GM04504 (cell line): Measurements from ENCODE around the gene LCE2C.
A peak's percentile ranks its signal among the peaks of the same experiment; 100 is the strongest.
"Not testable (repeated sequence)": the region's sequence is repeated elsewhere in the genome, so short reads cannot be mapped to it uniquely, and the experiment has no call there.

ENCODE experiments used
- DNase-seq: peaks from one replicate; pipeline ENCODE4 v3.0.0-alpha.2; 2012; ENCODE audit warnings: low read depth

Gene LCE2C, protein sequence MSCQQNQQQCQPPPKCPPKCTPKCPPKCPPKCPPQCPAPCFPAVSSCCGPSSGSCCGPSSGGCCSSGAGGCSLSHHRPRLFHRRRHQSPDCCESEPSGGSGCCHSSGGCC

DNA sequence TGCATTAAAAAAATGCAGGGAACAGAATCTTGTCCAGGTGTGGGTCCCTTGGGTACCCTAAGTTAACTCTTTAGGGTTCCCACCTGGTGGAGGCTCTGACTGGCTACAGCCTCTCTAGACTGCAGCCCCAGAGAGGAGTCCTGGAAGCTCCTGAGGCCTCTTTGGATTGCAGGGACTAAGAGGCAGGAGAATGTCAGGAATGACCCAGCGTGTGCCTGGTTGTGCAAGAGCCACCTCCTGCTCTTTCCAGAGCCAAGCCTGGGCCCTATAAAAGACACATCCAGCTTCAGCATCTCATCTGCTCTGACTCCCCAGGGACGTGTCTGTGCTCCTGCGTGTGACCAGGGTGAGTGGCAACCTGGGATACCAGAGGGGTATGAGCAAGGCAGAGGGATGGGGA is at the start of gene LCE2C:
Gene LCE2C (plus strand): TSS at position 297 of the 400 bp plus-strand sequence. CDS start 737 bp downstream, outside the sequence.
- not testable (repeated sequence) for DNase-seq

DNA sequence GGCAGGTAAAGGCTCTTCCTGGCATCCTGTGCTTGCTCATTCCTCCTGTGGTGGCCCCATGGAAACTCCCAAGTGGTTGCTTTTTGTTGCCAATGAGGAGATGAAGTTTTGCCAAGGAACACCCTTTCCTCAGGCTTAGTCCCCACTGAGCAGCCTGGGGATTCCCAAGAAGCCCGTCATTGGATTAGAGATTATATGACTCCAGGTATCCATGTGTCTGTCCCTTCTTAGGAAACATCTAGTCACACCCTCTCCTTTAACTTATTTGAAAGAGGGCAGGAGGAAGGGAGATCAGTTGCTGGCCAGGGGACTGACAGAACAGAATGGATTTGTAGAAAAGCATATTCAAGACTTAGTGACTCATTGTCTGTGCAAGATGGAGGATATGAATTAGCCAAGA is 48.3 kb upstream of the LCE2C start:
- DNase-seq = no peak

DNA sequence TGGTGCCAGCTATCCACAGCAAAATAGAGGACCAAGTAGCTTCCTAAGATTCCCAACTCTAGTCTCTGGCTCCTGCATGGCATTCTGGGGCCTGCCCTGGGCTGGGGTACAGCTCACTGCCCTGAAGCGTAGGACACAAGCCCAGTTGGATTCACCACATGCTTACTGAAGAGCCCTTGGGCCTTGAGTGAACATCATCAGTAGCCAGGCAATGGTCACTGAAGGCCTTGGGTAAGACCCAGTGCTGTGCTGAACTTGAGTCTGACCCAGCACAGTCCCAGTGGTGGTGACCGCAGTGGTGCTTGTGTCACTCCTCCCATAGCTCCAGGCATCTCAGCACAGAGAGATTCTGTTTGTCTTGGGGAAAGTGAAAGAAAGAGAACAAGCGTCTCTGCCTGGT is 44.5 kb upstream of the LCE2C start:
- DNase-seq = no peak

DNA sequence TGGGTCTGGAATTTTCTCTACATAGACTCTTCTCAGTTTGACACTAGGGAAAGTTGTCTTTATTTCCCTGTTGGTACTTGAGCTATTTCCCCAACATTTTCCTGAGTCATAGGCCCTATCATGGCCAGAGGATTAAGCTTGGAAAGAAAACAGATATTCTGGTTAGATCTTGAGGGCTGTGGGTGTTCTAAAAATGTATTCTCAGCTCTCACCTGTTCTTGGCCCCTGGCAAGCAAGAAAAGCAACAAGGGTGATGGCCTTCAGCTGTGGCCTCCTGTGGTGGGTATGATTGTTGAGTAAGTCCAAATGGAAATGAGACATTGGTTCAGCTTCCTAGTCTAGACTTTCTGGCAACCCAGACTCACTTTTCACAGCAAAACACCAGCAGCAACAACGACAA is 34.7 kb upstream of the LCE2C start:
- DNase-seq = no peak

DNA sequence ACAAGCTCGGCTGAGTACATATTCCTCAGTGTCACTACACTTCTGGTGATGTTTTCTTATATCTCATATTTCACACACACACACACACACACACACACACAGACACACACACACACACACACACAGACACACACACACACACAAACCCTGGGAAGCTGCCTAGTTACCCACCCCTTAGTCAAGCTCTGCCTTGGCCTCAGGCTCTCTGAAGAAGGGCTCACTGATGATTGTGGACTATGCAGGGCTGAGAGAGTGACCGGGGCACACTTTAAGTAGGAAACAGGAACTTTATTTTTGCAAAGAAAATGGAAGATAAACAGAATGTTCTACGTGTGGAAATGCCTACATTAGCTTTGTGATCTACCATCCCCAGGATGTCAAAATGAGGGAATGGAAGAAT is 31.1 kb upstream of the LCE2C start:
- no peak for DNase-seq

DNA sequence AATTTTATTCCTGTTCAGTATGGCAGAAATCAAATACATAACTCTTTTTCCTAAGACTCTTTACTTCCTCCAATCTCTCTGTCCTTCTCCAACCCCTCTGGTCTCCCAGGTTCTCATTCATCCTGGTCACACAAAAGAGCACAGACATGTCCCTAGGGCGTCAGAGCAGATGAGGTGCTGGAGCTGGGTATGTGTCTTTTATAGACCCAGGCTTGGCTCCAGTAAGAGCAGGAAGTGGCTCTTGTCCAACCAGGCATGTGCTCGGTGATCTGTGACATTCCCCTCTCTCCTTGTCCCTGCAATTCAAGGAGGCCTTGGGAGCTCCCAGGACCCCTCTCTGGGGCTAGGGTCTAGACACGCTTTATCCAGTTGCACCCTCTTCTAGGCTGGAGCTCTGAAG is 29.9 kb upstream of the LCE2C start:
- DNase-seq = no peak

DNA sequence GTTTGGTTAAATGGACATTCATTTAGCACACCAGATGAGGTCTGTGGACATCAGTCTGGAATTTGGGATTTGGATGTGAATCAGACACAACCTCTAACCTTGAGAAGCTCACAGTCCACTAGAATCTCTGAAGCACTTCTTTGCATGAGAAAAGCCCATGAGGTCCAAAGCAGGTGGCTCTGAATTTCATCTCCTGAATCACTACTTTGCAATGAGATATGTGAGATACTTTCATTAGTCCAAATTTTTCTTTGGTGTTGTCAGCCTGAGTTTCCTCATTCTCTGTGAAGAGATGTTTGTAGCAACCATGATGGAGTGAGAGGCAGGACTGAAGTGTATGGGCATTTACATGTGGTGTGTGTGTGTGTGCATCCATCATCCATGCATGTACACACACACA is 28.4 kb upstream of the LCE2C start:
- no peak for DNase-seq

DNA sequence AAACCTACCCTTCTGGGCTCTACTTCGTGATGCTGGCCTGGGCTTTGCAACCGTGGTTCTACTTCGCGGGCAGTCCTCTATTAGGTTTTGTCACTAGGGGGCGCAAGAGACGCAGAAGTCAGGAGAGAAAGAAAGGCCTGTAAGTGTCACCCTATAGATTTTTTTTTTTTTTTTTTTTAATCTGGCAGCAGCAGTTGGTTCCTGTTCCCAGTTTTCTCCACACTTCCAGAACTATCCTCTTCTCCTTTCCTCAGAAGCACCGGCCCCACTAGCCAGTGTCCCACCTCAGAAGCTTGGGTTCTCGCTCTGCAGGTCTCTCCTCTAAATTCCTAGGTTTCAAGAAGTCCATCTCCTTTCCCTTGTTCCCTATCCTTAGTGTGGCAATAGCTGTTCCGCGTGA is 21.0 kb upstream of the LCE2C start:
- peak; percentile 3 for DNase-seq

DNA sequence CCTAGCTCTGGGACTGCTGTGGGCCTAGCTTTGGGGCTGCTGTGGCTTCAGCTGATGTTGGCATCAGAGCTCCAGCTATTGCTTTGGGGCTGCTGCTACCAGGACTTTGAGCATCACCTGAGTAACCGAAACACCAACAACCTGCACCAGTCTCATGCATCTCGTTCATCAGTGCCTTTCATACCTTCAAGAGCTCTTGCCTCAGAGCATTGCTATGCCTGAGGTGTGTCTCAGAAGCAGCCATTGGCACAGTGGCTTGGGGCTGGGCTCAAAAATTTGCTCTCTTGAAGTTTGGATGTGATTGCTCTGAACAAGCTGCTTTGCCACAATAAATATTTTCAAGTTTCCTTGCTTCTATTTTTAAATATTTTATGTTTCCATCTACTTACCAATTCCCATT is 18.6 kb upstream of the LCE2C start:
- no peak for DNase-seq

DNA sequence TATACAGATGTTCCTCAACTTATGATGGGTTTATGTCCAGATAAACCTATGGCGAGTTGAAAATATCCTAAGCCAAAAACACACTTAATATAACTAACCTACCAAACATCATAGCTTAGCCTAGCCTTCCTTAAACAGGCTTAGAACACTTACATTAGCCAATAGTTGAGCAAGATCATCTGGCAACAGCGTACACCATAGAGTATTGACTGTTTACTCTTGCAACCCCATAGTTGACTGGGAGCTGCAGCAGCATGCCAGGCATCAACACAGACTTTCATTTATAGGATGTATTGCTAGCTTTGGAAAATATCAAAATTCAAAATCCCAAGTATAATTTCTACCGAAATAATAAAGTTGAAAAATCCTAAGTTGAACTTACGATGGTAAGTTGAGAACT is 17.4 kb upstream of the LCE2C start:
- no peak for DNase-seq

DNA sequence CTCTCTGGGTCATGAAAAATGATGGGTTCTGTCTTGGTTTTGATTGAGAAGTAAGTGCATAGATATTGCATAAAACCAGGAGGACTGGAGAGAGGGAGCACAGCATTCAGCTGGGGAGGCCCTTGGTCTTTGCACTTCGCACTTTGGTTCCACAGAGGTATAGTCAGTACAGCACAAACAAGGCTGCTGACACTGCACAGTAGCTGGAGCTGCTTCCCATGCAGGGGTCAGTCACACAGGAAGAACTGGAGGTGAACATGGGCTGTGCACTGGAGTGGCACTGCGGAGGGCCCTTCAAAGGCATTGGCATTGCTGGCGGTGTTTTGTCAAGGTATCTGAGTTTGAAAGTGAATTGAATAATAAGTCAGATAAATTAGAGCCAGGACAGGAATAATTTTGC is 16.4 kb upstream of the LCE2C start:
- DNase-seq = no peak

DNA sequence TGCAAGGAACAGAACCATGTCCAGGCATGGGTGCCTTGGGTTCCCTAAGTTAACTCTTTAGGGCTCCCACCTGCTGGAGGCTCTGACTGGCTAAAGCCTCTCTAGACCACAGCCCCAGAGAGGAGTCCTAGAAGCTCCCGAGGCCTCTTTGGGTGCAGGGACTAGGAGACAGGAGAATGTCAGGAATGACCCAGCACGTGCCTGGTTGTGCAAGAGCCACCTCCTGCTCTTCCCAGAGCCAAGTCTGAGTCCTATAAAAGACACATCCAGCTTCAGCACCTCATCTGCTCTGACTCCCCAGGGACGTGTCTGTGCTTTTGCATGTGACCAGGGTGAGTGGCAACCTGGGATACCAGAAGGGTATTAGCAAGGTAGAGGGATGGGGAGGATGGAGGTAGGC is 12.0 kb upstream of the LCE2C start, which contains the start of gene LCE2D:
Gene LCE2D (plus strand): TSS at position 283 of the 400 bp plus-strand sequence. CDS start 726 bp downstream, outside the sequence.
- DNase-seq = no peak

DNA sequence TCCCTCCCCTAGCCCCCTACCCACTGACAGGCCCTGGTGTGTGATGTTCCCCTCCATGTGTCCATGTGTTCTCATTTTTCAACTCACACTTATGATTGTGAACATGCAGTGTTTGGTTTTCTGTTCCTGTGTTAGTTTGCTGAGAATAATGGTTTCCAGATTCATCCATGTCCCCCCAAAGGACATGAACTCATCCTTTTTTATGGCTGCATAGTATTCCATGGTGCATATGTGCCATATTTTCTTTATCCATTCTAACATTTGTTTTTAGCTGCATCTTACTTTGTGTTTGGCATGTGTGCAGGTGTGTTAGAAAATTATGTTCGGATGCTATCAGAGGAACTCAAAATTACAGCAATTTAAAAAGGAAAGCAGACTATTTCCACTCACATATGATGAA is 8.9 kb upstream of the LCE2C start:
- not testable (repeated sequence) for DNase-seq

DNA sequence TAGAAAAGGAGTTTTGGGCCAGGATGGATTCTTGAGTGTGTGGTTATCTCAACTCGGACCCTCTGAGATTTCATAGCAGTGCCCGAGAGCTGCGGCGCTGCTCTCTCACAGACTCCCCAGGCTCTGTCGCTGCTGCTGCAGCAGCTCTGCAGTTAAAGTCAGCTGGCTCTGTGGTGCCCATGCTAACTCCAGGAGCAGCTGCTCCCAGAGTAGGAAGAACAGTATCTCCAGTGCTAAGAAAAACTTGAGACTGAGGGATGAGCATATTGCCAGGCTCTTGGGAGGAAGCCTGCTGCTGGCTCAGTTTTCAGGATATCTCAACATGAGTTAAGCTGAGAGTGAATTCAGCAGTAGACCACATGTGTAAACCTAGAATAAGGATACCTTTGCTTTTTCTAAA is 7.4 kb upstream of the LCE2C start:
- no peak for DNase-seq

DNA sequence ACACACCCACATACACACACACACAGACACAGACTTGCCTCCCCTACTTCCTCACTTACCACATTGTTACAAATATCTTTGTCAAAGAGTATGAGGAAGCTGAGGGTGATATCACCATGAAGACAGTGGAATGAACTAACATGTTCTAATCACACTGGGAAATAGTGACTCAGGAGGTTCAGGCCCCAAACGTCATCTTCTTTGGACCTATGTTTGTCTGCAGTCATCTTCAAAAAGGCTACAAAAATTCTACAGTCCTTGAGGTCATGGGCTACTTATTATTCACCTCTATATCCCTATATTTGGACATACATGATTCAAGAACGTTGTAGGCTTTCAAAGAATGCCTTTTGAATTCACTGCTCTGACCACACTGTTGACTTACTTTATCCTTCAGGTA is 2.1 kb upstream of the LCE2C start:
- DNase-seq = no peak

DNA sequence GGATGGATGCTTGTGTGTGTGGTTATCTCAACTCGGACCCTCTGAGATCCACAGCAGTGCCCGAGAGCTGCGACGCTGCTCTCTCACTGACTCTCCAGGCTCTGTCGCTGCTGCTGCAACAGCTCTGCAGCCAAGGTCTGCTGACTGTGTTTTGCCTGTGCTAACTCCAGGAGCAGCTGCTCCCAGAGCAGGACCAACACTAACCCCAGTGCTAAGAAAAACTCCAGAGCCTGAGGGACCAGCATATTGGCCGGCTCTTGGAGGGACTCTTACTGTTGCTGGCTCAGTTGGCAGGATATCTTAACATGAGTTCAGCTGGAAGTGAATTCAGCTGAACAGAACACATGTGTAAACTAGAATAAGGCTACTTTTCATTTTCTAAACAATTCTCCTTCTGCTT is 4.4 kb downstream of the LCE2C start:
- DNase-seq = no peak

DNA sequence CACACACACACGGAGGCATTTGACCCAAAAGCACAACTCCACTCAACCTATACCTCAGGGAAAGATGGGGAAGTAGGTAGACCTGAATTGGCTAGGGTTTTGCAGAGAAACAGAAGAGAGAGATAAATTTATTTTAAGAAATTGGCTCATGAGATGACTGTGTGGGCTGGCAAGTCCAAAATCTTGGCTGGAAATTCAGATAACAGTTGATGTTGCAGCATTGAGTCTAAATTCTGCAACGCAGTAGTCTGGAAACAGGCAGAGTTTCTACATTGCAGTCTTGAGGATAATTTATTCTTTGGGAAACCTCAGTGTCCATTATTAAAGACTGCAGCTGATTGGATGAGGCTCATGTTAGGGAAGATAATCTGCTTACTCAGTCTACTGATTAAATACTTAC is 6.5 kb downstream of the LCE2C start:
- DNase-seq = no peak

DNA sequence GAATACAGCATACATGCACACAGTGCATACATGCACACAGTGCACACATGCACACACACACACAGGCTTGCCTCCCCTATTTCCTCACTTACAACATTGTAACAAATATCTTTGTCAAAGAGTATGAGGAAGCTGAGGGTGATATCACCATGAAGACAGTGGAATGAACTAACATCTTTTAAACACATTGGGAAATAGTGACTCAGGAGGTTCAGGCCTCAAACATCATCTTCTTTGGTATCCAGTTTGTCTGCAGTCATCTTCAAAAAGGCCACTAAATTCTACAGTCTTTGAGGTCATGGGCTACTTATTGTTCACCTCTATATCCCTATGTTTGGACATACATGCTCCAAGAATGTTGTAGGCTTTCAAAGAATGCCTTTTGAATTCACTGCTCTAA is 8.8 kb downstream of the LCE2C start:
- DNase-seq = no peak

DNA sequence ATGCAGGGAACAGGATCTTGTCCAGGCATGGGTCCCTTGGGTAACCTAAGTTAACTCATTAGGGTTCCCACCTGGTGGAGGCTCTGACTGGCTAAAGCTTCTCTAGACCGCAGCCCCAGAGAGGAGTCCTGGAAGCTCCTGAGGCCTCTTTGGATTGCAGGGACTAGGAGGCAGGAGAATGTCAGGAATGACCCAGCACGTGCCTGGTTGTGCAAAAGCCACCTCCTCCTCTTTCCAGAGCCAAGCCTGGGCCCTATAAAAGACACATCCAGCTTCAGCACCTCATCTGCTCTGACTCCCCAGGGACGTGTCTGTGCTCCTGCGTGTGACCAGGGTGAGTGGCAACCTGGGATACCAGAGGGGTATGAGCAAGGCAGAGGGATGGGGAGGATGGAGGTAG is 10.7 kb downstream of the LCE2C start, which contains the start of gene LCE2B:
Gene LCE2B (plus strand): TSS at position 301 of the 400 bp plus-strand sequence. CDS start 721 bp downstream, outside the sequence.
- DNase-seq = not testable (repeated sequence)

DNA sequence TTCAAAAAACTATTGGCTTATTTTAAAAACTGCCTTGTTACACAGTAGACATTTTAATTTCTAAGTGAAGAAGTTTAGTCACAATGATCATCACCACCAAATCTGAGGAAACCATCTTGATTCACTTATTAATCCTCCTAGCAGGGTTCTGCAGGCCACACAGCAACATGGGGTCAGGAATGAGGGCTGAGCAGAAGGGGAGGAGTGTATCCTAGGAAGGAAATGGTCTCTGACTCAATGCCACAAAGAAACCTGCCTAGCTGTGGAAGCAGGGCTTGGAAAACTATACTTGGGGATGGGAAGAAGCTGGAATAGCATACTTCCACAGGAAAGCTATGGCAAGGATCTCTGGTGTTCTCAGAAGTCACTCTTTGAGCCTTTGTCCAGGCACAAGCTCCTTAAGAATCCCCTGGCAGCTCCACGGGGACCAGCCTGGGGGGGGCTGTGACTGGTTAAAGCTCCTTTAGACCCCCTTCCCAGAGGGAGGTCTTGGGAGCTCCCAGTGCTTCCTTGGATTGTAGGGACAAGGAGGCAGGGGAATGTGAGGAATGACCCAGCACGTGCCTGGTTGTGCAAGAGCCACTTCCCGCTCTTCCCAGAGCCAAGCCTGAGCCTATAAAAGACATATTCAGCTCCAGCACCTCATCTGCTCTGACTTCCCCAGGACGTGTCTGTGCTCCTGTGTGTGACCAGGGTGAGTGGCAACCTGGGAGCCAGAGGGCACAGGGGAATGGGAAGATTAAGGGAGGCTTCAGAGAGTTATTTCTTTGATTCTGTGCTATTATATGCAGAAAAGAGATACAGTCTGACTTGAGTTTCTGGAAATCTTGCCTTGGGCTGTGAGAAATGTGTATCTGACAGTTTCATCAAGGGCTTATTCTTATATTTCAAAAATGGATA is 22.9 kb downstream of the LCE2C start, which contains the start of gene LCE2A:
Gene LCE2A (plus strand): TSS at position 645 of the 900 bp plus-strand sequence. CDS start 557 bp downstream, outside the sequence.
- no peak for DNase-seq

DNA sequence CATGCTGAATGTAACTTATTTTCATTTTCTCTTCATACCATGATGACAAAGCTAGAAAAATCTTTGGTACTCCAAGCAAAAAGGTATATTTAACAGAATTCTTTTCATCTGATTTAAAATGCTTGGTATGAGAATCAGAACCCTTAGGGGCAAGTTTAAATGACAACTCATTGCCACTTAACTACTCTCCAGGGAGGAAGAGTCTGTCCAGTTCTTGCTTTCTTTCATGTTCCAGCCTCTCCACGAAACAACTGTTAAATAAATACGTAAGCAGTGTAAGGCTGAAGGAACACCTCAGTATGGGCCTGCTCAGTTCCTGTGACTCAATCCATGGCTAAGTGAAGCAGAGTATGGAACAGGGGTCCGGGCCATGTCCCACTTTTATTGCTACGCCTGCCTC is 24.7 kb downstream of the LCE2C start:
- no peak for DNase-seq

DNA sequence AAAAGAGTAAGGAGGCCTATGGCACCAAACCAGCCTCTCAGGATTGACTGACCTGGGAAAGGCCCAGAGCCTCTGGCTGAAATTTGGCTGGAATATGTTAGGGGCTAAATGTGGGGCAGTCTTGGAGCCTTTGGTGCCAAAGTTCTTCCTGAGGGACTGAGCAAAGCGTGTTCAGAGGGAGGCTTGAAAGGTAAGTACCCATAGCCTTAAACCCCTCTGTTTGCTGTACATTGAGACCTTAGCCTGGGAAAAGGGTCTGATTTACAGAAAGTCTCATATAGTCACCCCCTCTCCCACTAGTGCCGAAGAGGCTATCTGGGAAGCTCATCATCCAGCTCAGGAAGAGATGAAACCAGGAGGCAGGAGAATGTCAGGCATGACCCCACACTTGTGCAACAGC is 32.8 kb downstream of the LCE2C start, which contains the start of gene LCE4A:
Gene LCE4A (plus strand): TSS at position 301 of the 400 bp plus-strand sequence. CDS start 916 bp downstream, outside the sequence.
- no peak for DNase-seq

DNA sequence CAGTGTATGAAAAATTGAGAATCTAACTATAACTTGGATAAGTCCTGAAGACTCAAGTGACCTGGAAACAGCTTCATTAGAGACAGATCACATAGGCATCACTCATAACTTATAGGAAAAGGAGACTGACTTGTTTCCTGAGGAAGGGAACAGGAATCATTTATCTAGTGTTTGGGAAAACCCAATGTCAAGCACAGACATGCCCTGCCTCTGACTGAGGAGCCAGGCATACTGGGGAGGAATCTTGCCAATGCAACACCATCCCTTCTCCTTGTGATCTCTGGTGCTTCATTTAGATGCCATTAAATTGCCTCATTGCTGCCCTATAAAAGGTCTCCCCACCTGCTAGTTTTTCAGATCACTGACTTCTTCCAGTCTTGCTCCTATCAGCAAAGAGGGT is 43.2 kb downstream of the LCE2C start:
- no peak for DNase-seq
